Endodermal cell (in vitro differentiated cells): Measurements from ENCODE around the gene PLEKHA6. TPM values are rescaled to one million over a fixed set of nuclear protein-coding genes. Genes with fewer than 3 reads are reported as not detected.

ENCODE experiments used
- DNase-seq: peaks from one replicate; pipeline ENCODE4 v3.0.0-alpha.2; 2017
- H3K27ac ChIP-seq: 2 replicates; pipeline ENCODE4 v1.5.1; 2013; ENCODE audit warnings: mild to moderate bottlenecking, low read depth, low read length, moderate library complexity
- H3K27me3 ChIP-seq: 2 replicates; pipeline ENCODE4 v1.6.1; 2013; ENCODE audit warnings: mild to moderate bottlenecking, low read length, moderate library complexity; ENCODE audit not compliant: insufficient read depth, control insufficient read depth, poor library complexity, severe bottlenecking
- H3K36me3 ChIP-seq: 2 replicates; pipeline ENCODE4 v1.7.0; 2013; ENCODE audit warnings: mild to moderate bottlenecking, low read length, moderate library complexity; ENCODE audit not compliant: control insufficient read depth, insufficient read depth
- H3K4me1 ChIP-seq: one replicate; pipeline ENCODE4 v1.7.0; 2013; ENCODE audit warnings: low read length; ENCODE audit not compliant: control insufficient read depth, insufficient read depth
- H3K4me3 ChIP-seq: 2 replicates; pipeline ENCODE4 v1.5.1; 2013; ENCODE audit warnings: mild to moderate bottlenecking, low read length, moderate library complexity
- H3K9ac ChIP-seq: 2 replicates; pipeline ENCODE4 v1.6.1; 2013; ENCODE audit warnings: mild to moderate bottlenecking, low read length, moderate library complexity; ENCODE audit not compliant: poor library complexity, severe bottlenecking; ENCODE audit errors: extremely low read depth
- H3K9me3 ChIP-seq: 2 replicates; pipeline ENCODE4 v1.6.1; 2013; ENCODE audit warnings: mild to moderate bottlenecking, low read length, moderate library complexity; ENCODE audit not compliant: control insufficient read depth
- H3K27ac Mint-ChIP-seq: 2 replicates; pipeline ENCODE4 v1.8.0; 2020; ENCODE audit warnings: mixed read lengths
- H3K27me3 Mint-ChIP-seq: 2 replicates; pipeline ENCODE4 v1.8.0; 2021; ENCODE audit warnings: mild to moderate bottlenecking, mixed read lengths; ENCODE audit not compliant: insufficient read depth
- H3K36me3 Mint-ChIP-seq: 2 replicates; pipeline ENCODE4 v1.8.0; 2020; ENCODE audit warnings: low read depth, mixed read lengths
- H3K4me1 Mint-ChIP-seq: 2 replicates; pipeline ENCODE4 v1.8.0; 2020; ENCODE audit warnings: mixed read lengths
- H3K4me3 Mint-ChIP-seq: 2 replicates; pipeline ENCODE4 v1.8.0; 2020; ENCODE audit warnings: mild to moderate bottlenecking, moderate library complexity, mixed read lengths
- H3K9me3 Mint-ChIP-seq: 2 replicates; pipeline ENCODE4 v1.8.0; 2020; ENCODE audit warnings: mild to moderate bottlenecking, mixed read lengths
- WGBS, 2 experiments: methylation state at CpG; one replicate each; pipeline versions ENCODE4 v1.1.5 to v1.1.7; 2013; ENCODE audit warnings: missing lambda C conversion rate in 2 of 2, mixed read lengths in 1 of 2; ENCODE audit not compliant: insufficient coverage in 1 of 2, insufficient read length in 1 of 2; 5-methylcytosine and 5-hydroxymethylcytosine counted together
- total RNA-seq, 2 donors: library from RNA; stranded (reverse); fragmentation: NEBNext Ultra II Directional in 1 of 2; extraction: Animal tissue kit (Norgen Biotek cat#: 25700) in 1 of 2; gene quantifications; 2 replicates in 1 of 2; 3 replicates in 1 of 2; pipeline ENCODE4 v1.2.1, GENCODE V29; 2021
- TF ChIP-seq, protein P1 (sequence below): fragments of 200-600 bp; sonication (generic); conservative IDR thresholded peaks from 2 replicates; pipeline ENCODE4 v1.5.0; 2021; ENCODE audit warnings: antibody characterized with exemption, mild to moderate bottlenecking

PLEKHA6 gene
- total RNA-seq, 2 donors from 2014 or later = 37.0 to 43.3 TPM

GRCh38 chr1:204373911-204374310 lies 14.2 kb upstream of the PLEKHA6 start:
- Histone ChIP-seq H3K9me3 (no peaks in the 10 kb centered on the region), H3K27ac (no peak overlapping the region), H3K4me3 (no peak overlapping the region), H3K27me3 (peaks cover 79% of the 10 kb centered on the region), H3K9ac (no peak overlapping the region), H3K36me3 (no peaks in the 10 kb centered on the region), H3K4me1 (no peaks in the 10 kb centered on the region)
- Mint-ChIP-seq H3K4me1 (peaks cover 9% of the 10 kb centered on the region), H3K36me3 (no peaks in the 10 kb centered on the region), H3K27ac (no peak overlapping the region), H3K9me3 (no peaks in the 10 kb centered on the region), H3K27me3 (peaks cover 32% of the 10 kb centered on the region), H3K4me3 (no peak overlapping the region)
- no peak for DNase-seq
- TF ChIP-seq, protein P1, sequence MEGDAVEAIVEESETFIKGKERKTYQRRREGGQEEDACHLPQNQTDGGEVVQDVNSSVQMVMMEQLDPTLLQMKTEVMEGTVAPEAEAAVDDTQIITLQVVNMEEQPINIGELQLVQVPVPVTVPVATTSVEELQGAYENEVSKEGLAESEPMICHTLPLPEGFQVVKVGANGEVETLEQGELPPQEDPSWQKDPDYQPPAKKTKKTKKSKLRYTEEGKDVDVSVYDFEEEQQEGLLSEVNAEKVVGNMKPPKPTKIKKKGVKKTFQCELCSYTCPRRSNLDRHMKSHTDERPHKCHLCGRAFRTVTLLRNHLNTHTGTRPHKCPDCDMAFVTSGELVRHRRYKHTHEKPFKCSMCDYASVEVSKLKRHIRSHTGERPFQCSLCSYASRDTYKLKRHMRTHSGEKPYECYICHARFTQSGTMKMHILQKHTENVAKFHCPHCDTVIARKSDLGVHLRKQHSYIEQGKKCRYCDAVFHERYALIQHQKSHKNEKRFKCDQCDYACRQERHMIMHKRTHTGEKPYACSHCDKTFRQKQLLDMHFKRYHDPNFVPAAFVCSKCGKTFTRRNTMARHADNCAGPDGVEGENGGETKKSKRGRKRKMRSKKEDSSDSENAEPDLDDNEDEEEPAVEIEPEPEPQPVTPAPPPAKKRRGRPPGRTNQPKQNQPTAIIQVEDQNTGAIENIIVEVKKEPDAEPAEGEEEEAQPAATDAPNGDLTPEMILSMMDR = no peak
- 93 to 94% methylated on average over 3 to 4 of the region's 4 CpGs for WGBS, 2 experiments

- no peak overlapping the region for H3K4me3 ChIP-seq
- DNase-seq = no peak
- no peak overlapping the region for H3K9ac ChIP-seq
- WGBS, 2 experiments = 93 to 100% methylated on average over 5 to 10 of the region's 10 CpGs
- no peaks in the 10 kb centered on the region for H3K4me1 ChIP-seq
- H3K9me3 Mint-ChIP-seq = no peaks in the 10 kb centered on the region
- H3K4me1 Mint-ChIP-seq = no peaks in the 10 kb centered on the region
- no peak overlapping the region for H3K27ac Mint-ChIP-seq
- no peaks in the 10 kb centered on the region for H3K36me3 Mint-ChIP-seq
- H3K36me3 ChIP-seq = no peaks in the 10 kb centered on the region
- H3K9me3 ChIP-seq = no peaks in the 10 kb centered on the region
- peaks cover 34% of the 10 kb centered on the region for H3K27me3 Mint-ChIP-seq
- no peak overlapping the region for H3K4me3 Mint-ChIP-seq
- peaks cover 42% of the 10 kb centered on the region for H3K27me3 ChIP-seq
- TF ChIP-seq, protein P1 = no peak
- H3K27ac ChIP-seq = no peak overlapping the region
Measured at GRCh38 chr1:204370176-204370575, 10.4 kb upstream of the PLEKHA6 start.

- no peaks in the 10 kb centered on the region for H3K36me3 ChIP-seq
- no peak overlapping the region for H3K9ac ChIP-seq
- H3K4me1 ChIP-seq = no peaks in the 10 kb centered on the region
- no peaks in the 10 kb centered on the region for H3K9me3 Mint-ChIP-seq
- H3K27me3 ChIP-seq = peaks cover 31% of the 10 kb centered on the region
- 90 to 91% methylated on average over 8 to 13 of the region's 13 CpGs for WGBS, 2 experiments
- H3K4me1 Mint-ChIP-seq = no peaks in the 10 kb centered on the region
- H3K4me3 Mint-ChIP-seq = no peak overlapping the region
- H3K27ac Mint-ChIP-seq = no peak overlapping the region
- H3K27me3 Mint-ChIP-seq = peaks cover 42% of the 10 kb centered on the region
- no peaks in the 10 kb centered on the region for H3K9me3 ChIP-seq
- H3K27ac ChIP-seq = no peak overlapping the region
- H3K36me3 Mint-ChIP-seq = no peaks in the 10 kb centered on the region
- H3K4me3 ChIP-seq = no peak overlapping the region
- DNase-seq = no peak
- TF ChIP-seq, protein P1 = no peak
Measured at GRCh38 chr1:204368996-204369726, 9.4 kb upstream of the PLEKHA6 start.
